NCI-H1048 (cell line): Measurements from ENCODE around the gene ATP13A4.

Experiments used
- DNase-seq: peaks from one replicate; lab custom pipeline; 2025; lab: John Stamatoyannopoulos, UW

The ATP13A4 gene

DNA sequence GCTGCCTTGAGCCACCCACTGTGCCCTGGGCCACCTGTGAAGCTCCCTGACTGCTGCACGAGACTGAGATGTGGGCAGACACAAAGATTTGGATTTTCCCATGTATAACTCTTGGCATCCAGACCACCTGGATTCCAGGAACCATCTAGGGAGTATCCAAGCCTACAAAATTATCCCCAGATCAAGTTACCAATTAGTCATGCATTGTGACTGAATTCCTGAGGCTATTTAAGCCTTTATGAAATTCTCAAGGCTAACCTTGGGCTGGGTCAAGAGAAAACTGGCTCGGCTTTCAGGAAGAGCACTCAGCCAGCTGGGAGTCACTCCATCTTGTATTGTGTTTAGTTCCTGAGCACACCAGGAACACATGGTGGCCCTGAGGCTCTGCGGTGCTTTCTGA, 162.8 kb downstream of the ATP13A4 start:
- DNase-seq: no peak

DNA sequence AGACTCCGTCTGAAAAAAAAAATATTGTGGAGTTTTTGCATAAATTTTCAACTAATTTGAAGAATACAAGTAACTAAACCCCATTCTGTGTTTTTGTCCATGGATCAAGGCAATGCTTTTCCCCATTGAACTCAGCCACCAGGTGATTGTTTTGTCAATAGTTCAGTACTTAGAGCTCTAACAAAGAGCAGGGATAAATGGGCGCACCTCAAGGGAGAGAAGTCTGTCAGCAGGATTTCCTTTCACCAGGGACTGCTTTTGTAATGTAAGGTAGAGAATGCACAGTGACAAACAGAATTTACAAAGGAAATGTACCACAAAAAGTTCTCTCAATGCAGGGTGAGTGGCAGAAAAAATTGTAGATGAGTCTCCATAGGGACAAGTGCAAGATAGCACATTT, 165.4 kb downstream of the ATP13A4 start:
- DNase-seq: no peak

DNA sequence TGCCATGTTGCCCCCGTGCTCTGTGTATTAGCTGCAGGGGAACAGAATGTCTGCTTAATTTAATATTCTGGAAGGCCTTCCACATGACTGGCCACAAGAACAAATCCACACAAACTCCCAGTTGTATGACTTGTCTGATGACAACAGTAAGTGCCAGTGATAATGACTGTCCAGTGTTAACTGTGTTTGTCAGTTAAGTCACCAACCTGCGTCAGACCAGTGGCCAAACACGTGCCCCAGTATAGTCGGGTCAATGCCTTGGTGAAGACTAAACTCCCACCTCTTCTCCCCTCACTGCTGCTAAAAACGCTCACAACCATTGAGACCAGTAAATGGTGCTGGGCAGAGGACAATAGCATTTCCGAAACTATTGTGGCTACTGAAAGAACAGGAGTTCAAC, 166.3 kb downstream of the ATP13A4 start:
- DNase-seq: no peak

DNA sequence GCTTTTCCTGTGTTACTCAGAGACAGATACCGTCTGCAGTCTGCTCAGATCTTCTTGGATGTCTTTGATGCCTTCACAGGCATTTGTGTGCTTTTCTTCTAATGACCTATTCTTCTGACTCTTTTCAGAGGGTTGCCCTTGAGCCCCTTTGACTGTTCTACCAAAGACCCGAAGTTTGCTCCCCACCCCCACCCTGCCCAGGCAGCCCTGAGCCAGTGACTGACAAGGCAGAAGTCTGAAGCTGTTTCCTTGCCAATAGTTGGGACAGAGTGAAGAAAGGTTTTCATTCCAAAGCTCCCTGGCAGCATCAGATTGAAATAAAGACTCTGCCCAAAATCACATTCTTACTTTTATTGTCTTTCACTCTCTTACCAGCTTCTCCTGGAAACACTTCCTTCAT, 167.1 kb downstream of the ATP13A4 start:
- DNase-seq: no peak

DNA sequence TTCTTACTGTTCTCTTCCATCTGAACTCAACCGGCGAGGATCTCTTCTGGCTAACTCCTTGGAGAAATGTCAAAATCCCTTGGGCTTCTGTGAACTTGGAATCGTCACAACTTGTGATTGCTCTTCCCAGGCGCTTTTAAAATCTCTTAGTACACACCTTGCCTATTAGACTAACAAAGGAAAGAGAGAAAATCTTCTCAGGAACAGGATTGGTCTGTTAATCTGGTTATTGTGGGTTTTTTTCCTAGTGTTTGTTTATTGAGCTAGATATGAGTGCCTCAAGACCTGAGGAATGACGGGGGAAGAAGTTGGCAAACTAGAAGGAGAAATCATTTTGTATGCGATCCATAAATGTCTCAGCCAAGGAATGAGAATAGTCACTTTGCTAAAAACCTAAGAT, 176.0 kb downstream of the ATP13A4 start, which contains the start of gene ATP13A5:
Gene ATP13A5 (minus strand): TSS at position 48 of the 400 bp plus-strand sequence. CDS start 28 bp downstream, at position 20.
- DNase-seq: no peak

DNA sequence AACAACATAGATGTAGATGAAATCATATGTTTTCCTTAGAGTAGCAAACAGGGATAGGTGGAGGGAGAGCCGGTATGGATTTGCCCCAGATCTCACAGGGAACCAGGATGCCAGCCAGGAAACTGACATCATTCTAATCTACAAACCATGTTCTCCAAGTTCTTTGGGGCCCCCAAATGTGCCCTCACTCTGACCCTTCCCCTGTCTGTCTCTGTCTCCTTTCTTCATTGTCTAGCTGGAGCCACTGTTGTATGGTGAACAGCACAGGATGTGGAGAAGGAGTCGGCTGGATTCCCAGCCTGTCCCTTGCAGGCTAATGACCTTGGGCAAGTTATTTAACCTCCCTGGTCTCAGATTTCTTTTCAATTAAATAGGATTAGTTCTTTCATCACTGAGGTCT, 177.1 kb downstream of the ATP13A4 start:
- no peak for DNase-seq

DNA sequence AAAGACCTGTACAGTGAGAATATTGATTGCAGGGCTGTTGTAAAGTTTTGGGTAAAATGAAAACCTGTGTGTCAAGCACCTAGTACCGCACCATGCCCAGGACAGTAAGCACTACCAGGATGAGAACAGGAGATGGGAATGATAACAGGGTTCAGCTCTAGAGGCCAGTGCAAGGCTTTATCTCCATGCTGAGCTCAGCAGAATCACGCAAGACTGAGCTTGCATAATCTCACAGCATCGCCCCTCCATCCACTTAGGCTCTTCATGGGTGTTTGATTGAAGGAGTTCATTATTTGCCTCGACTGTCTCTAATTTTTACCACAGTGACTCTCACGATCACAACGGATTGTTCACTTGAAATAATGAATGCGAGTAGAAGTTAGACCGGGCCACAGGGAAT, 179.1 kb downstream of the ATP13A4 start:
- no peak for DNase-seq

DNA sequence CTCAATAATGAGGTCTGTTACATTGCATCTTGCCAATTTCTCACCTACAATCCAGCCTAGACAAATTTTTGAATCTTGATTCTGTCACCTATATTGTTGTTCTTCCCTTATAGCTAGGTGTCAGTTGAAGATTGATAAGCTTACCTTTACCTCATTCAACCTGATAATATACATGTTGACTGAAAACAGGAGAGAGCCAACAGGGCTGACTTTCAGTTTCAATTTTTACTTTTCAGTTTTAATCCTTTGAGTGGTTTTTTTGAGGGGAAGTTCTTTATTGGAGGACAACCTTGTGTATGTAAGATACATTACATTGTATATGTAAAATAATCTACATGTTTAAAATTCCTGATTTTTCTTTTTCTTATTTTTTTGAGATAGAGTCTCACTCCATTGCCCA, 181.9 kb downstream of the ATP13A4 start:
- no peak for DNase-seq

DNA sequence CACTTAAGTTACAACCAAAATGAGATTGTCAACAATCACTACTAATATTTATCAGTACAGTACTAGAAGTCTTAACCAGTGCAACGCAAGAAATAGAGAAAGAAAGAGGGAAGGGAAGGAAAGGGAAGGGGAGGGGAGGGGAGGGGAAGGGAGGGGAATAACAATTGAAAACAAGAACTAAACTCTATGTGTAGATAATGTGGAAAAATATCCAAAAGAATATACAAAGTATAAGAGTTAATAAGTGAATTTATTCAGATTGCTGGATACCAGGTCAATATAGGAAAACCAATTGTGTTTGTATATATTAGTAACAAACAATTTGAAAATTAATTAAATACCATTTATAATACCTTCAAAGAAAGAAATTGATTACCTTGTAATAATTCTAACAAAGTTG, 186.8 kb downstream of the ATP13A4 start:
- no peak for DNase-seq

DNA sequence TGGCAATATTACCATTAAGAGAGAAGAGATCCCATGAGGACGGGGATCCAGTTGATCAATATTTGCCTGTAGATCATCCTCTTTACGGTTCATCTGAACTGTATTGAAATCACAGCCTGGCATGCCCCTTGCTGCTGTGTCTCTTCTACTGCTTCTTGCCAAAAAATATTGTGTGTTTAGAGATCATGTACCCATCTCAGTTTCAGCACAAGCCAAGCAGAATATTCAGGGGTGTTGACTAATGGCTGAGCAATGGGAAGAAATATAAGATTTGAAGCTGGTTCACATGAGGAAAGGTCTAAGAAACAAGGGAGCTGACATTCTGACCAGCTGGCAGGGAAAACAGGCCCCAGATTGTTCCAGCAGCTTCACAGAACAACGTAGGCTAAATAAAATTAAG, 197.4 kb downstream of the ATP13A4 start:
- no peak for DNase-seq

DNA sequence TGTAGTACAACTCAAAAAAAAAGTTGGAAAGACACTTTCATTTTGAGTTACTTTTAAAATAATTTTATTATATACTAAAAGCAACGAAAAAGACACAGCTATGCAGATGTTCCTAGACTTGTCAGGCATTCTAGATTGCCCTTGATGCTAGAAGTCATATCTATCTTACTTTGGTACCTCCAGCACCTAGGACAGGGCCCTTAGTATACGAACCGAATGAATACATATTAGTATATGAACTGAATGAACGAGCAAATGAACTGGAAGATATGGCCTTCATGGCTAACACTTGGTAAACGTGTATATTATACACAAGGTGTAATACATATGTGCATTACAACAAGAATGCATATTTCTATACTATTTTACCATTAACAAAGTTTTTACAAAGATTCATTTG, 200.3 kb downstream of the ATP13A4 start:
- no peak for DNase-seq
